SH-SY5Y (cell line): ENCODE measurements around the gene ZNF382.

Source experiments
- GATA2 ChIP-seq: IDR thresholded peaks from 2 replicates; pipeline ENCODE4 v1.6.1; 2011; ENCODE audit warnings: mild to moderate bottlenecking, low read depth, low read length
- GATA3 ChIP-seq: IDR thresholded peaks from 2 replicates; pipeline ENCODE4 v1.6.1; 2011; ENCODE audit warnings: low read depth, mild to moderate bottlenecking, low read length, moderate library complexity

GRCh38 chr19:36638862-36639510 is 33.9 kb downstream of the ZNF382 start:
- no peak for TF ChIP-seq GATA3
- no peak for TF ChIP-seq GATA2
